GM12878 (cell line): ENCODE data around the gene NXN. TPM values are rescaled to one million over a fixed set of nuclear protein-coding genes. Genes with fewer than 3 reads are reported as not detected.

Experiments used
- ATAC-seq: fragments of 200-7000 bp; cut with Tn5 transposase; 3 replicates; pipeline ENCODE4 v1.9.1; 2020; ENCODE audit warnings: mild to moderate bottlenecking, moderate library complexity
- BruUV-seq: library from RNA; stranded (reverse); fragments of 400-500 nt; replicated peaks from 2 replicates; lab custom pipeline; 2021; lab: Mats Ljungman, UMichigan
- CTCF ChIA-PET: fragments of 300-600 bp; sonication (Branson Sonifier 250); formaldehyde crosslinking; extraction: SDS; loops from one replicate; lab custom pipeline; 2021; ENCODE audit warnings: inconsistent platforms; lab: Yijun Ruan, JAX
- POLR2A ChIA-PET: fragments of 350-600 bp; formaldehyde crosslinking; extraction: SDS; loops from one replicate; lab custom pipeline; 2021; ENCODE audit warnings: inconsistent platforms; lab: Charles Lee
- RAD21 ChIA-PET: fragments of 300-600 bp; sonication (Branson Sonifier 250); formaldehyde crosslinking; loops from one replicate; lab custom pipeline; 2023; ENCODE audit warnings: antibody characterized with exemption; ENCODE audit not compliant: unreplicated experiment; lab: Charles Lee
- SMC1A ChIA-PET: fragments of 300-600 bp; sonication (Branson Sonifier 250); formaldehyde crosslinking; loops from one replicate; lab custom pipeline; 2023; ENCODE audit not compliant: unreplicated experiment, uncharacterized antibody; lab: Charles Lee
- DNase-seq: peaks from one replicate; pipeline ENCODE4 v3.0.0-alpha.2; 2011; ENCODE audit warnings: low read depth, low spot score
- FAIRE-seq: peaks from 3 replicates; lab custom pipeline; 2011; peaks lifted over from hg19 to GRCh38; lab: Jason Lieb, UNC
- H2AFZ ChIP-seq: 2 replicates; pipeline ENCODE4 v1.6.0; 2011; ENCODE audit warnings: low read depth, low read length, control low read depth; ENCODE audit not compliant: control insufficient read depth
- H3K27ac ChIP-seq: 2 replicates; pipeline ENCODE4 v1.5.1; 2011; ENCODE audit warnings: control low read depth; ENCODE audit not compliant: control insufficient read depth, insufficient read depth
- H3K27me3 ChIP-seq, 2 experiments: replicated peaks in 1 of 2; 2 replicates each; pipeline versions ENCODE4 v1.6.0 to v1.6.1; 2011; ENCODE audit warnings: low read length in 1 of 2; ENCODE audit not compliant: control insufficient read depth in 2 of 2, insufficient read depth in 2 of 2
- H3K36me3 ChIP-seq, 2 experiments: 2 replicates each; pipeline ENCODE4 v1.5.1; 2011; ENCODE audit warnings: low read length in 1 of 2; ENCODE audit not compliant: control insufficient read depth in 2 of 2, insufficient read depth in 2 of 2
- H3K4me1 ChIP-seq: 2 replicates; pipeline ENCODE4 v1.6.1; 2011; ENCODE audit warnings: mild to moderate bottlenecking, low read length, moderate library complexity, mixed read lengths; ENCODE audit not compliant: control insufficient read depth, insufficient read depth
- H3K4me2 ChIP-seq: 2 replicates; pipeline ENCODE4 v1.6.0; 2011; ENCODE audit warnings: control low read depth; ENCODE audit not compliant: control insufficient read depth, insufficient read depth
- H3K4me3 ChIP-seq: fragments of 200-600 bp; sonication (generic); 2 replicates; pipeline ENCODE4 v1.5.1; 2016
- H3K79me2 ChIP-seq: 2 replicates; pipeline ENCODE4 v1.6.0; 2011; ENCODE audit warnings: low read length; ENCODE audit not compliant: control insufficient read depth, insufficient read depth
- H3K9ac ChIP-seq: 2 replicates; pipeline ENCODE4 v1.8.0; 2011; ENCODE audit warnings: low read length, control low read depth, mixed read lengths; ENCODE audit not compliant: control insufficient read depth, insufficient read depth
- H3K9me3 ChIP-seq: replicated peaks from 3 replicates; pipeline ENCODE4 v1.5.1; 2011; ENCODE audit warnings: mild to moderate bottlenecking, low read length; ENCODE audit not compliant: control insufficient read depth, insufficient read depth
- H4K20me1 ChIP-seq: 2 replicates; pipeline ENCODE4 v1.6.0; 2011; ENCODE audit not compliant: control insufficient read depth, insufficient read depth
- EED ChIP-seq: sonication (generic); IDR thresholded peaks from 2 replicates; pipeline ENCODE4 v1.6.1; 2016; ENCODE audit warnings: antibody characterized with exemption, low read depth
- POLR2AphosphoS2 ChIP-seq: IDR thresholded peaks from 2 replicates; pipeline ENCODE4 v1.6.1; 2011; ENCODE audit warnings: low read depth, mild to moderate bottlenecking, low read length, improper control_type of control experiment, moderate library complexity
- STAT3 ChIP-seq: IDR thresholded peaks from 2 replicates; pipeline ENCODE4 v1.6.1; 2011; ENCODE audit warnings: low read depth, low read length, improper control_type of control experiment
- SUZ12 ChIP-seq: fragments of 200-600 bp; sonication (generic); IDR thresholded peaks from one replicate; pipeline ENCODE4 v1.6.1; 2018; ENCODE audit warnings: antibody characterized with exemption, mild to moderate bottlenecking; ENCODE audit not compliant: unreplicated experiment
- TAF1 ChIP-seq: IDR thresholded peaks from 2 replicates; pipeline ENCODE4 v1.6.1; 2011; ENCODE audit warnings: mild to moderate bottlenecking, low read depth, low read length, borderline replicate concordance
- TBL1XR1 ChIP-seq: IDR thresholded peaks from 2 replicates; pipeline ENCODE4 v1.6.1; 2012; ENCODE audit warnings: low read depth, low read length, improper control_type of control experiment
- whole genome bisulfite sequencing: methylation state at CpG from one replicate; pipeline ENCODE4 v1.1.6; 2016; ENCODE audit warnings: low lambda C conversion rate; ENCODE audit not compliant: insufficient replicate concordance, insufficient coverage; ENCODE audit errors: missing lambda C conversion rate; 5-methylcytosine and 5-hydroxymethylcytosine counted together
- in situ Hi-C: fragments of 300-500 bp; cut with MboI; formaldehyde crosslinking; loops from 9 replicates; pipeline ENCODE4 v1.14.3; 2018; ENCODE audit warnings: mixed read lengths
- intact Hi-C: fragments of 100-400 bp; cut with micrococcal nuclease; formaldehyde crosslinking; loops from one replicate; pipeline ENCODE4 v1.14.2; 2022; ENCODE audit not compliant: unreplicated experiment
- polyA plus RNA-seq, 11 experiments: library from polyadenylated mRNA; depleted of rRNA in 4 of 11; unstranded in 6 of 11; stranded (reverse) in 5 of 11; fragments of >200 nt; fragmentation: Nextera tagmentation in 4 of 11; fragmentation: Illumina TruSeq in 1 of 11; extraction: Ambion mirVana in 4 of 11; extraction: Trizol in 1 of 11; gene quantifications; 1 replicate in 1 of 11; 2 replicates in 10 of 11; pipeline versions ENCODE4 v1.2.1 to v1.2.3, GENCODE V29; 2011 to 2016; ENCODE audit warnings: inconsistent platforms in 2 of 11, missing spikeins in 2 of 11, low read depth in 1 of 11
- total RNA-seq, 4 experiments: library from RNA; depleted of rRNA in 3 of 4; stranded (reverse); fragments of >200 nt in 3 of 4; fragmentation: Illumina TruSeq in 1 of 4; extraction: Trizol in 1 of 4; gene quantifications; 2 replicates each; pipeline versions ENCODE4 v1.2.1 to v1.2.3, GENCODE V29; 2013 to 2021
- TF ChIP-seq, protein P1 (sequence below): fragments of 450-650 bp; IDR thresholded peaks from 2 replicates; pipeline ENCODE4 v1.6.1; 2018; ENCODE audit warnings: mild to moderate bottlenecking, low read depth, moderate library complexity; ENCODE audit not compliant: partially characterized antibody
- TF ChIP-seq, protein P2 (sequence below): fragments of 450-650 bp; IDR thresholded peaks from 2 replicates; pipeline ENCODE4 v1.6.1; 2017; ENCODE audit warnings: borderline replicate concordance

Gene NXN
- total and polyA plus RNA-seq, 10 of the 15 experiments (the other 5 are each of a cell fraction or from before 2014, with no cell fraction given) = 0.04 to 1.2 (median 0.30) TPM

DNA sequence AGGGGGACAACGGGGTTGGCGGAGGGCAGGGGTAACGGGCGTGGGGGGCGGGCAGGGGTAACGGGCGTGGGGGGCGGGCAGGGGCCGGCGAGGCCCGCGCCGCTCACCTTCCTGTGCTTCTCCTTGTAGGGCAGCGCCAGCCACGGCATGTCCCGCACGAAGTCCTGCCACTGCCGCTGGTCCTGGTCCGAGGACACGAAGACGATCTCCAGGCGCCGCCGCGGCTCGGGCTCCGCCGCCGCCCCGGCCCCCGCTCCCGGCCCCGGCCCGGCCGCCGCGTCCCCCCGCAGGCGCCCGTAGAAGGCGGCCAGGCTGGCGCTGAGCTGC, 401 bp downstream of the NXN start (continued):
- TF ChIP-seq, protein P1, sequence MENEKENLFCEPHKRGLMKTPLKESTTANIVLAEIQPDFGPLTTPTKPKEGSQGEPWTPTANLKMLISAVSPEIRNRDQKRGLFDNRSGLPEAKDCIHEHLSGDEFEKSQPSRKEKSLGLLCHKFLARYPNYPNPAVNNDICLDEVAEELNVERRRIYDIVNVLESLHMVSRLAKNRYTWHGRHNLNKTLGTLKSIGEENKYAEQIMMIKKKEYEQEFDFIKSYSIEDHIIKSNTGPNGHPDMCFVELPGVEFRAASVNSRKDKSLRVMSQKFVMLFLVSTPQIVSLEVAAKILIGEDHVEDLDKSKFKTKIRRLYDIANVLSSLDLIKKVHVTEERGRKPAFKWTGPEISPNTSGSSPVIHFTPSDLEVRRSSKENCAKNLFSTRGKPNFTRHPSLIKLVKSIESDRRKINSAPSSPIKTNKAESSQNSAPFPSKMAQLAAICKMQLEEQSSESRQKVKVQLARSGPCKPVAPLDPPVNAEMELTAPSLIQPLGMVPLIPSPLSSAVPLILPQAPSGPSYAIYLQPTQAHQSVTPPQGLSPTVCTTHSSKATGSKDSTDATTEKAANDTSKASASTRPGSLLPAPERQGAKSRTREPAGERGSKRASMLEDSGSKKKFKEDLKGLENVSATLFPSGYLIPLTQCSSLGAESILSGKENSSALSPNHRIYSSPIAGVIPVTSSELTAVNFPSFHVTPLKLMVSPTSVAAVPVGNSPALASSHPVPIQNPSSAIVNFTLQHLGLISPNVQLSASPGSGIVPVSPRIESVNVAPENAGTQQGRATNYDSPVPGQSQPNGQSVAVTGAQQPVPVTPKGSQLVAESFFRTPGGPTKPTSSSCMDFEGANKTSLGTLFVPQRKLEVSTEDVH = no peak
- no peak for TF ChIP-seq STAT3

DNA sequence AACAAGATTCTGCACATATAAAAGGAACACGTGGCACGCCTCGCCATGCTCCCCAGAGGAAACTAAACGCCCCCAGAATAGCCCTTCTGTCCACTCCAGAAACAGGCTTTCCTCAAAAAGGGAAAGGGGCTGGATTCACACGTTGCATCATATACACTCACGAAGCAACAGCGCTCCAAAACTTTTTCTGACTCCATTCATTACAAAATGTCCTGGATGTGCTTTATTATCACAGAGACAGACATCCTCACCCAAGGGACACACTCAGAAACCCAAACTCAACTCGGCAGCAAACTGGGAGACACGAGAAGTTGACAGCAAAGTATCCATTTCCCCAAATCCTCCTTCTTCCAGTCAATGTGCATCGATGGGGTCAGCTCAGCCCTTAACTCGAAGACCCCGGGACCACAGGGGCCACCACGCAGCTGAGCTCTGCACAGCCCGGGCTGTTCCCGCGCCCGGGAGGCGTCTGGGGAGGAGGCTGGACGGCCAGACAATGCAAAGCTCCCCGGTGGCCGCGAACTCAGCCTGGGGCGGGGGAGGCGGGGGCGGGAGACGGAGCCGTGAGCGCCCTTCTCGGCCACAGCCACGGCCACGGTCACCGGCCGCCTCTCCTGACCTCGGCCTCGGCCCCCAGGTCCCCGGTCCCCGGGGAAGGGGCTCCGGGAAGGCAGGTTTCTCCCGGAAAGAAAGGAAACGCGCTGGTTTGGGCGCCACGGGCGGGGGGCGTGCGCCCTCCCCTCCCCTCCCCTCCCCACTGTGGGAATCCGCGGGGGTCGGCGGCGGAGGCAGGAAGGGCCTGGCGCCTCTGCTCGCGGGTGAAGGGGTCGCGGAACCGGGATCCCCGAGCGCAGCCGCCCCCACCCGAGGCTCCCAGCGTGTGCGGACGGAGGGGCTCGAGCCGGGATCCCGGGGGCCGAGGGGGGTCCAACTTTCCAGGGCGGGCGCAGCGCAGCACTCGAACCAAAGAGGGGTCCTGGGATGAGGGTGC, 1.2 kb downstream of the NXN start:
- ChIA-PET POLR2A (interaction anchor here (0.6 kb wide), 2 partner anchors 172 to 196 kb away, joined by 3 read pairs; partner anchors contain the start of genes GLOD4 and MRM3), SMC1A (no interaction called here), CTCF (interaction anchor here (0.5 to 2.8 kb wide), 3 partner anchors 18 to 278 kb away, joined by 3 to 25 read pairs (median 6); partner anchors contain the start of gene TIMM22), RAD21 (interaction anchor here (2.8 kb wide), 2 partner anchors 184 to 198 kb away, joined by 25 to 32 read pairs; partner anchors contain the start of genes GLOD4 and MRM3)
- FAIRE-seq (no peak), DNase-seq (no peak), ATAC-seq (no peak)
- TF ChIP-seq POLR2AphosphoS2 (no peak), EED (no peak), SUZ12 (peak; percentile 88), TBL1XR1 (no peak), TAF1 (no peak)
- TF ChIP-seq, protein P1 = no peak
- TF ChIP-seq, protein P2, sequence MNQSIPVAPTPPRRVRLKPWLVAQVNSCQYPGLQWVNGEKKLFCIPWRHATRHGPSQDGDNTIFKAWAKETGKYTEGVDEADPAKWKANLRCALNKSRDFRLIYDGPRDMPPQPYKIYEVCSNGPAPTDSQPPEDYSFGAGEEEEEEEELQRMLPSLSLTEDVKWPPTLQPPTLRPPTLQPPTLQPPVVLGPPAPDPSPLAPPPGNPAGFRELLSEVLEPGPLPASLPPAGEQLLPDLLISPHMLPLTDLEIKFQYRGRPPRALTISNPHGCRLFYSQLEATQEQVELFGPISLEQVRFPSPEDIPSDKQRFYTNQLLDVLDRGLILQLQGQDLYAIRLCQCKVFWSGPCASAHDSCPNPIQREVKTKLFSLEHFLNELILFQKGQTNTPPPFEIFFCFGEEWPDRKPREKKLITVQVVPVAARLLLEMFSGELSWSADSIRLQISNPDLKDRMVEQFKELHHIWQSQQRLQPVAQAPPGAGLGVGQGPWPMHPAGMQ = no peak
- H3K36me3 ChIP-seq = no peaks in the 10 kb centered on the region
- peaks cover 7% of the 10 kb centered on the region; the same call in 1 of the 2 replicates for H3K4me1 ChIP-seq
- 4% methylated on average over 41 of the region's 72 CpGs for WGBS
- no peak overlapping the region for H2AFZ ChIP-seq
- intact Hi-C loops = no loop called here
- no peaks in the 10 kb centered on the region for H3K9me3 ChIP-seq
- in situ Hi-C loops = no loop called here
- H3K27me3 ChIP-seq = peaks cover 3 to 11% of the 10 kb centered on the region in 2 experiments; a peak in 2 of 4 replicates
- no peak overlapping the region for H3K4me3 ChIP-seq
- no peaks in the 10 kb centered on the region for H4K20me1 ChIP-seq
- BruUV-seq = no TSS peak
- H3K9ac ChIP-seq = no peak overlapping the region
- H3K4me2 ChIP-seq = 0 out of 2 replicates have a peak overlapping the region, but pooled peaks have one; percentile 3
- H3K27ac ChIP-seq = no peak overlapping the region
- no peaks in the 10 kb centered on the region for H3K79me2 ChIP-seq
